ENCODE data around the gene RNF111.

- TF ChIP-seq CTCF (IDR thresholded peaks at IDR 0.05) (no peak), POLR2A (IDR thresholded peaks at IDR 0.05) (no peak)
Observed at GRCh38 chr15:59137566-59137965, 150.1 kb downstream of the RNF111 start.
